ENCODE data around the gene ARHGAP26.

DNA sequence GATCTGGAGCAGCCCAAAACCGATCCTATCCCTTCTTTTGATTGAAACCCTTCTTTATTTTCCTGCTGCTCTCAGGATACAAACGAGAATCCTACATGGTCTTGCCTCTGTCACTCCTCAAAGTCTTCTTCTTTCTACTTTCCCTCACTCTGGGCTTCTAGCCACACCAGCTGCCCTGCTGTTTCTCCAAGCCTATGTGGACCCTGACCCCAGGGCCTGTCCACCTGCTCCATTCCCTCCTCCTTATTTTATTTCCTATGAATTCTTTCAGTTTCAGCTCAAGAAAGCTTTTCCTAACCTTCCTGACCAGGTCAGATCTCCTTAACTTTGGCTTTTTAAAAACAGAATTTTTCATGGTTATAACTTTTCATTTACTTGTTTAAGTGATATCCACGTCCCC, 141.0 kb downstream of the ARHGAP26 start:
- no peak for TF ChIP-seq CTCF (optimal IDR thresholded peaks at IDR 0.05 in 1 of 3, IDR thresholded peaks at IDR 0.05 in 1 of 3, conservative IDR thresholded peaks at IDR 0.05 in 1 of 3; ENCODE audit: extremely low read depth in 1 of 3, insufficient read depth in 2 of 3, low read length in 3 of 3)
- TF ChIP-seq EZH2 (IDR thresholded peaks at IDR 0.05; ENCODE audit: low read length) = no peak

All from keratinocyte (primary cell).